Activated T-helper 17 cell treated with anti-CD3 and anti-CD28 coated beads, Interleukin-2, amount 50 U/mL, for 72 hours (primary cell): ENCODE results near the gene VILL. TPM values are rescaled to one million over a fixed set of nuclear protein-coding genes. Genes with fewer than 3 reads are reported as not detected.
"Not testable (repeated sequence)": the region's sequence is repeated elsewhere in the genome, so short reads cannot be mapped to it uniquely, and the experiment has no call there.

Source experiments
- ATAC-seq: fragments of 150-1000 bp; cut with Tn5 transposase; replicated peaks from 2 replicates; pipeline ENCODE4 v1.10.0; 2021; ENCODE audit warnings: mild to moderate bottlenecking, moderate library complexity
- H3K27ac Mint-ChIP-seq: one replicate; pipeline ENCODE4 v1.8.0; 2022; ENCODE audit warnings: mixed read lengths
- H3K27me3 Mint-ChIP-seq: one replicate; pipeline ENCODE4 v1.8.0; 2022; ENCODE audit warnings: mixed read lengths
- H3K36me3 Mint-ChIP-seq: one replicate; pipeline ENCODE4 v1.8.0; 2022; ENCODE audit warnings: low read depth, mild to moderate bottlenecking, mixed read lengths
- H3K4me1 Mint-ChIP-seq: one replicate; pipeline ENCODE4 v1.8.0; 2022; ENCODE audit warnings: mixed read lengths
- H3K4me3 Mint-ChIP-seq: one replicate; pipeline ENCODE4 v1.8.0; 2022; ENCODE audit warnings: mild to moderate bottlenecking, mixed read lengths
- H3K9me3 Mint-ChIP-seq: one replicate; pipeline ENCODE4 v1.8.0; 2022; ENCODE audit warnings: mixed read lengths
- total RNA-seq, 2 donors: library from RNA; stranded (reverse); gene quantifications; one replicate each; pipeline ENCODE4 v1.2.3, GENCODE V29; 2022

The VILL gene
- total RNA-seq, 2 donors from 2014 or later: 12.7 to 13.4 TPM

GRCh38 chr3:37971467-37971866, 19.1 kb upstream of the VILL start:
- peaks cover 5% of the 10 kb centered on the region for H3K4me1 Mint-ChIP-seq
- ATAC-seq: no peak
- H3K36me3 Mint-ChIP-seq: no peaks in the 10 kb centered on the region
- no peak overlapping the region for H3K27ac Mint-ChIP-seq
- H3K27me3 Mint-ChIP-seq: no peaks in the 10 kb centered on the region
- H3K9me3 Mint-ChIP-seq: no peaks in the 10 kb centered on the region
- no peak overlapping the region for H3K4me3 Mint-ChIP-seq

- not testable (repeated sequence) for ATAC-seq
Observed at GRCh38 chr3:37972056-37972455, 18.5 kb upstream of the VILL start.

GRCh38 chr3:37973246-37974054, 17.1 kb upstream of the VILL start:
- Mint-ChIP-seq H3K27me3 (no peaks in the 10 kb centered on the region), H3K4me1 (peaks cover 5% of the 10 kb centered on the region), H3K4me3 (no peak overlapping the region), H3K27ac (no peak overlapping the region), H3K36me3 (no peaks in the 10 kb centered on the region), H3K9me3 (no peaks in the 10 kb centered on the region)
- ATAC-seq: no peak

More at GRCh38 chr3:37972056-37972455, 18.5 kb upstream of the VILL start:
- not testable (repeated sequence) for H3K36me3 Mint-ChIP-seq, H3K27ac Mint-ChIP-seq, H3K4me1 Mint-ChIP-seq, H3K9me3 Mint-ChIP-seq, H3K4me3 Mint-ChIP-seq, H3K27me3 Mint-ChIP-seq

- H3K27ac Mint-ChIP-seq: peak overlapping the region; percentile 19
Observed at GRCh38 chr3:37974121-37975083, 16.2 kb upstream of the VILL start.

GRCh38 chr3:37979541-37980461, 10.8 kb upstream of the VILL start:
- ATAC-seq: no peak
- Mint-ChIP-seq H3K4me3 (no peak overlapping the region), H3K27me3 (no peaks in the 10 kb centered on the region), H3K4me1 (peaks cover 2% of the 10 kb centered on the region), H3K36me3 (no peaks in the 10 kb centered on the region), H3K9me3 (no peaks in the 10 kb centered on the region), H3K27ac (no peak overlapping the region)

More at GRCh38 chr3:37974121-37975083, 16.2 kb upstream of the VILL start:
- no peaks in the 10 kb centered on the region for H3K27me3 Mint-ChIP-seq
- no peak overlapping the region for H3K4me3 Mint-ChIP-seq
- no peaks in the 10 kb centered on the region for H3K36me3 Mint-ChIP-seq
- H3K4me1 Mint-ChIP-seq: peaks cover 5% of the 10 kb centered on the region
- no peaks in the 10 kb centered on the region for H3K9me3 Mint-ChIP-seq
- peak; percentile 98 for ATAC-seq

GRCh38 chr3:37980462-37981347, 9.9 kb upstream of the VILL start:
- H3K27ac Mint-ChIP-seq: no peak overlapping the region
- H3K4me1 Mint-ChIP-seq: no peaks in the 10 kb centered on the region
- no peaks in the 10 kb centered on the region for H3K9me3 Mint-ChIP-seq
- H3K27me3 Mint-ChIP-seq: no peaks in the 10 kb centered on the region
- H3K36me3 Mint-ChIP-seq: no peaks in the 10 kb centered on the region
- ATAC-seq: no peak
- no peak overlapping the region for H3K4me3 Mint-ChIP-seq

- no peak for ATAC-seq
- Mint-ChIP-seq H3K4me1 (no peaks in the 10 kb centered on the region), H3K4me3 (no peak overlapping the region), H3K9me3 (no peaks in the 10 kb centered on the region), H3K27me3 (no peaks in the 10 kb centered on the region), H3K36me3 (no peaks in the 10 kb centered on the region), H3K27ac (no peak overlapping the region)
Observed at GRCh38 chr3:37981348-37981664, 9.3 kb upstream of the VILL start.

- no peak overlapping the region for H3K4me3 Mint-ChIP-seq
- H3K27ac Mint-ChIP-seq: no peak overlapping the region
- no peaks in the 10 kb centered on the region for H3K36me3 Mint-ChIP-seq
- H3K4me1 Mint-ChIP-seq: no peaks in the 10 kb centered on the region
- no peak for ATAC-seq
- H3K9me3 Mint-ChIP-seq: no peaks in the 10 kb centered on the region
- H3K27me3 Mint-ChIP-seq: no peaks in the 10 kb centered on the region
Observed at GRCh38 chr3:37982331-37982730, 8.3 kb upstream of the VILL start.

GRCh38 chr3:37984051-37984450, 6.5 kb upstream of the VILL start:
- Mint-ChIP-seq H3K36me3 (no peaks in the 10 kb centered on the region), H3K9me3 (no peaks in the 10 kb centered on the region), H3K27ac (no peak overlapping the region), H3K4me1 (no peaks in the 10 kb centered on the region), H3K4me3 (no peak overlapping the region), H3K27me3 (no peaks in the 10 kb centered on the region)
- ATAC-seq: no peak

GRCh38 chr3:37984596-37984995, 6.0 kb upstream of the VILL start:
- ATAC-seq: no peak
- Mint-ChIP-seq H3K4me3 (no peak overlapping the region), H3K36me3 (no peaks in the 10 kb centered on the region), H3K9me3 (no peaks in the 10 kb centered on the region), H3K27ac (no peak overlapping the region), H3K4me1 (no peaks in the 10 kb centered on the region), H3K27me3 (no peaks in the 10 kb centered on the region)

GRCh38 chr3:37985637-37986320, 4.8 kb upstream of the VILL start:
- Mint-ChIP-seq H3K27me3 (no peaks in the 10 kb centered on the region), H3K27ac (no peak overlapping the region), H3K36me3 (no peaks in the 10 kb centered on the region), H3K4me1 (no peaks in the 10 kb centered on the region), H3K9me3 (no peaks in the 10 kb centered on the region), H3K4me3 (no peak overlapping the region)
- ATAC-seq: no peak

- H3K4me3 Mint-ChIP-seq: no peak overlapping the region
- H3K36me3 Mint-ChIP-seq: no peaks in the 10 kb centered on the region
- H3K9me3 Mint-ChIP-seq: no peaks in the 10 kb centered on the region
- no peaks in the 10 kb centered on the region for H3K4me1 Mint-ChIP-seq
- ATAC-seq: no peak
- no peak overlapping the region for H3K27ac Mint-ChIP-seq
- H3K27me3 Mint-ChIP-seq: no peaks in the 10 kb centered on the region
Observed at GRCh38 chr3:37986479-37987314, 3.9 kb upstream of the VILL start.
